NCI-H2196 treated with DMSO at 0.1 percent for 48 hours (cell line): ENCODE results near the gene DIO1.

Experiments
- DNase-seq: peaks from one replicate; lab custom pipeline; 2025; ENCODE audit not compliant: unreplicated experiment; lab: John Stamatoyannopoulos, UW

DIO1 gene

GRCh38 chr1:53892911-53893310 is 1.1 kb upstream of the DIO1 start:
- DNase-seq, result no peak

GRCh38 chr1:53894644-53895043 is 657 bp downstream of the DIO1 start:
- no peak for DNase-seq

GRCh38 chr1:53895421-53895820 is 1.4 kb downstream of the DIO1 start:
- DNase-seq, result no peak

GRCh38 chr1:53896635-53897229 is 2.7 kb downstream of the DIO1 start:
- no peak for DNase-seq

GRCh38 chr1:53899206-53899628 is 5.2 kb downstream of the DIO1 start:
- DNase-seq, result peak; percentile 23

- DNase-seq, result no peak
Observed at GRCh38 chr1:53899708-53900107, 5.7 kb downstream of the DIO1 start.

- no peak for DNase-seq
Observed at GRCh38 chr1:53902235-53903138, 8.5 kb downstream of the DIO1 start.

GRCh38 chr1:53905509-53905908 is 11.5 kb downstream of the DIO1 start:
- no peak for DNase-seq

- DNase-seq, result no peak
Observed at GRCh38 chr1:53906121-53906520, 12.1 kb downstream of the DIO1 start.

GRCh38 chr1:53909946-53910345 is 16.0 kb downstream of the DIO1 start:
- no peak for DNase-seq

- no peak for DNase-seq
Observed at GRCh38 chr1:53911442-53911841, 17.5 kb downstream of the DIO1 start.

- DNase-seq, result no peak
Observed at GRCh38 chr1:53913352-53914033, 19.5 kb downstream of the DIO1 start.

GRCh38 chr1:53918343-53918742 is 24.4 kb downstream of the DIO1 start:
- no peak for DNase-seq

- no peak for DNase-seq
Observed at GRCh38 chr1:53919675-53920066, 25.7 kb downstream of the DIO1 start.

GRCh38 chr1:53927376-53927881 is 33.4 kb downstream of the DIO1 start:
- DNase-seq, result no peak

GRCh38 chr1:53929246-53929960 is 35.4 kb downstream of the DIO1 start:
- DNase-seq, result no peak

GRCh38 chr1:53930932-53931331 is 36.9 kb downstream of the DIO1 start:
- DNase-seq, result no peak

GRCh38 chr1:53931523-53931922 is 37.5 kb downstream of the DIO1 start:
- no peak for DNase-seq

GRCh38 chr1:53934170-53934765 is 40.3 kb downstream of the DIO1 start:
- no peak for DNase-seq

- no peak for DNase-seq
Observed at GRCh38 chr1:53936430-53936829, 42.4 kb downstream of the DIO1 start.
